ENCODE data around the gene UNC45B. TPM values are rescaled to one million over a fixed set of nuclear protein-coding genes. Genes with fewer than 3 reads are reported as not detected.

UNC45B gene
- total RNA-seq, 2 donors from 2014 or later = 118 to 131 TPM

- Histone ChIP-seq H3K27ac (no peak overlapping the region), H3K4me3 (no peak overlapping the region), H3K27me3 (no peaks in the 10 kb centered on the region), H3K36me3 (no peaks in the 10 kb centered on the region), H3K9me3 (no peaks in the 10 kb centered on the region), H3K4me1 (no peaks in the 10 kb centered on the region)
- DNase-seq (ENCODE audit: low spot score) = no peak
- TF ChIP-seq CTCF (IDR thresholded peaks at IDR 0.05) = no peak
These were observed 87.7 kb downstream of the UNC45B start for GRCh38 chr17:35235289-35235688.

- no peak for TF ChIP-seq CTCF (IDR thresholded peaks at IDR 0.05)
- no peaks in the 10 kb centered on the region for H3K27me3 ChIP-seq
These were observed 88.3 kb downstream of the UNC45B start for GRCh38 chr17:35235917-35236316.

GRCh38 chr17:35236821-35237220 lies 89.2 kb downstream of the UNC45B start:
- no peaks in the 10 kb centered on the region for H3K27me3 ChIP-seq
- no peak overlapping the region for H3K27ac ChIP-seq
- H3K4me3 ChIP-seq = no peak overlapping the region
- no peaks in the 10 kb centered on the region for H3K9me3 ChIP-seq
- peaks cover 0 to 7% of the 10 kb centered on the region in 2 donors for H3K4me1 ChIP-seq
- TF ChIP-seq CTCF (IDR thresholded peaks at IDR 0.05) = no peak
- no peaks in the 10 kb centered on the region for H3K36me3 ChIP-seq
- no peak for DNase-seq (ENCODE audit: low spot score)

More at GRCh38 chr17:35235917-35236316, 88.3 kb downstream of the UNC45B start:
- Histone ChIP-seq H3K36me3 (no peaks in the 10 kb centered on the region), H3K4me3 (no peak overlapping the region), H3K4me1 (no peaks in the 10 kb centered on the region), H3K9me3 (no peaks in the 10 kb centered on the region), H3K27ac (no peak overlapping the region)
- DNase-seq (ENCODE audit: low spot score) = no peak

GRCh38 chr17:35238821-35239220 lies 91.2 kb downstream of the UNC45B start:
- no peak overlapping the region for H3K4me3 ChIP-seq
- peaks cover 0 to 12% of the 10 kb centered on the region in 2 donors for H3K4me1 ChIP-seq
- no peaks in the 10 kb centered on the region for H3K9me3 ChIP-seq
- H3K27me3 ChIP-seq = no peaks in the 10 kb centered on the region
- no peak overlapping the region for H3K27ac ChIP-seq
- TF ChIP-seq CTCF (IDR thresholded peaks at IDR 0.05) = no peak
- H3K36me3 ChIP-seq = no peaks in the 10 kb centered on the region
- DNase-seq (ENCODE audit: low spot score) = no peak

Other genes starting within 250 kb of the UNC45B start
- gene CCT6B, start 186.4 kb upstream of the UNC45B start, total RNA-seq = 1 to 10 TPM; 1.8 to 1.9 TPM
- 1 to 10 TPM; 5.4 to 8.1 TPM for gene ZNF830, start 186.3 kb upstream of the UNC45B start, total RNA-seq
- 10 to 100 TPM; 12.0 to 17.1 TPM for gene LIG3, start 167.3 kb upstream of the UNC45B start, total RNA-seq
- gene RFFL, start 84.1 kb upstream of the UNC45B start, total RNA-seq = 10 to 100 TPM; 12.2 to 20.1 TPM
- gene RAD51D, start 28.0 kb upstream of the UNC45B start, total RNA-seq = 1 to 10 TPM; 2.0 to 4.5 TPM
- not detected for gene FNDC8, start 26.2 kb upstream of the UNC45B start, total RNA-seq
- 1 to 10 TPM; 3.6 to 8.2 TPM for gene NLE1, start 5.5 kb upstream of the UNC45B start, total RNA-seq
- not detected for gene SLC35G3, start 46.6 kb downstream of the UNC45B start, total RNA-seq
- gene SLFN5, start 95.3 kb downstream of the UNC45B start, total RNA-seq = 10 to 100 TPM; 11.1 to 12.9 TPM
- gene SLFN11, start 225.8 kb downstream of the UNC45B start, total RNA-seq = 10 to 100 TPM; 19.8 to 20.8 TPM

Measured in right atrium auricular region (tissue), 2 donors.